NCI-H524 treated with DMSO at 0.1 percent for 48 hours (cell line): ENCODE results near the gene SCYL1.

Experiments used
- DNase-seq: peaks from one replicate; lab custom pipeline; 2025; lab: John Stamatoyannopoulos, UW

SCYL1 gene

GRCh38 chr11:65537296-65537597 is 12.4 kb downstream of the SCYL1 start:
- no peak for DNase-seq

DNA sequence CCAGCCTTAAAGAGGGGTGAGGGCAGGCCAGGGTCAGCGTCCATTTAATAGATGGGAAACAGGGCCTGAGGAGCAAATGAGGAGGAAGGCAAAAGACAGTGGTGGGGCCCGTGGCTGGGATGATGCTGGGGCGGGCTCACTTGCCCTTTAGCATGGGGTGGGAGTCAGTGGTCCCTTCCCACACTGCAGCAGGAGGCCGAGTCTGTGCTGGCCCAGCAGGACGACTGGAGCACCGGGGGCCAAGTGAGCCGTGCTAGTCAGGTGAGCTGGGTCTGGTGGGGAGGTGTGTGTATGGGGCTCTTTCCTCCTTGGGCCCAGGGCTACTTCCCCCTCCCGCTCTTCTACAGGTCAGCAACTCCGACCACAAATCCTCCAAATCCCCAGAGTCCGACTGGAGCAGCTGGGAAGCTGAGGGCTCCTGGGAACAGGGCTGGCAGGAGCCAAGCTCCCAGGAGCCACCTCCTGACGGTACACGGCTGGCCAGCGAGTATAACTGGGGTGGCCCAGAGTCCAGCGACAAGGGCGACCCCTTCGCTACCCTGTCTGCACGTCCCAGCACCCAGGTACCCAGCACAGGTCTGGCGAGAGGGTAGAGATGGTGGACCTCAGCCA is 12.8 kb downstream of the SCYL1 start:
- DNase-seq, result no peak

- no peak for DNase-seq
Measured at GRCh38 chr11:65538232-65538914, 13.5 kb downstream of the SCYL1 start.

DNA sequence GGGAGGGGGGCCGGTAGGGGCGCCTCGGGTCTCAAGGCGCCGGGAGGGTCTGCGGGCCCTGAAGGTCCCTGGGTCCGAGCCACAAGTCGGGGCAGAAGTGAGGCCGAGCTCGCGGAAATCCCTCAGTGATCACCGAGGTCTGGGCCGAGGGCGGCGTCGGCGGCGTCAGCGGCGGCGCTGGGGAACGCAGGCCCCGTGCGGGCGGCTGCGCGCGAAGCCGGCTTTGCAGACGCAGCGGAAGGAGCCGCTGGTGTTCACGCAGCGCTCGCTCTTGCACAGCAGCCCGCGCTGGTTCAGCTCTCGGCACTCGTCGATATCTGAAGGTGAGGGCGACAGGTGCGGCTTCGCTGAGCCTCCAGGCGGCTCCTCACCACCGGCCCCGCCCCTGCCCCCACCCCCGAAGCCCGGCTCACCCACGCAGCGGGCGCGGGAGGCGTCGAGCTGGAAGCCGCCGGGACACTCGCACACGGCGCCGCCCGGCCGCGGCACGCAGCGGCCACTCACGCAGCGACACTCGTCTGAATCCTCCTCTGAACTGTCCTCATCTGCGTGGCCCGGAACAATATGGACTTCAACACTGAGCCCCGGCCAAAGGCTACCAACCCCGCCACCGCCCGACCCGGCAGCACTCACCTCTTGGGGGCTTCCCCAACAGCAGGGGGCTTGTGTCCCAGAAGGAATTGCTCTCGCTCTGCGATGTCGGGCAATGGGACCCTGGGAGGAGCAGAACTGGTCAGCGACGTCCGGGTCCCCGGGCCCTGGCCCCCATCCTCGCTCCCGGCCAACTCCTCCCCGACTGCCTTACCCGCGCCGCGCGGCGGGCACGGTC is 14.2 kb downstream of the SCYL1 start:
- no peak for DNase-seq

DNA sequence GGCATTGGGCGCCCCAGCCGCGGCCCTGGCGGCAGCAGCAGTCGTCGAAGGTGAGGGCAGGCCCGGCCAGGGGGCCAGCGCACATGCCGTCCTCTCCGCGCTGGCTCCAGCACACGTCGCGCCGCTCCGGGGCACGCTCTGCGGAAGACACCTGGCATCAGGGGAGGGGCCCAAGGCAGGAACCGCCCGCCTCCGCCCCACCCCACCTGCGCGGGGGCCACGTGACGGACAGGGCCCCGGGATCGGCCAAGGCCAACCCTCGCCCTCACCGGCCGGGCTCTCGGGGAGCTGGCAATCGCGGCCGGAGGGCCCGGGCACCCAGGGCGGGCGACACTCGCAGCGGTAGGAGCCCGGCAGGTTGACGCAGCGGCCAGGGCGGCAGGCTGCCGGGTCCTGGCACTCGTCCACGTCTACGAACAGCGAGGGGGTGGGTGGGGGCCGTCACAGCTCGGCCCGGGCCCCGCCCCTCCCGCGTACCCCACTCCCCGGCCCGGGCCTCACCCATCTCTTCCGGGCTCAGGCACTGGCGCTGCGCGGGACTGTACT is 14.9 kb downstream of the SCYL1 start:
- DNase-seq, result no peak

DNA sequence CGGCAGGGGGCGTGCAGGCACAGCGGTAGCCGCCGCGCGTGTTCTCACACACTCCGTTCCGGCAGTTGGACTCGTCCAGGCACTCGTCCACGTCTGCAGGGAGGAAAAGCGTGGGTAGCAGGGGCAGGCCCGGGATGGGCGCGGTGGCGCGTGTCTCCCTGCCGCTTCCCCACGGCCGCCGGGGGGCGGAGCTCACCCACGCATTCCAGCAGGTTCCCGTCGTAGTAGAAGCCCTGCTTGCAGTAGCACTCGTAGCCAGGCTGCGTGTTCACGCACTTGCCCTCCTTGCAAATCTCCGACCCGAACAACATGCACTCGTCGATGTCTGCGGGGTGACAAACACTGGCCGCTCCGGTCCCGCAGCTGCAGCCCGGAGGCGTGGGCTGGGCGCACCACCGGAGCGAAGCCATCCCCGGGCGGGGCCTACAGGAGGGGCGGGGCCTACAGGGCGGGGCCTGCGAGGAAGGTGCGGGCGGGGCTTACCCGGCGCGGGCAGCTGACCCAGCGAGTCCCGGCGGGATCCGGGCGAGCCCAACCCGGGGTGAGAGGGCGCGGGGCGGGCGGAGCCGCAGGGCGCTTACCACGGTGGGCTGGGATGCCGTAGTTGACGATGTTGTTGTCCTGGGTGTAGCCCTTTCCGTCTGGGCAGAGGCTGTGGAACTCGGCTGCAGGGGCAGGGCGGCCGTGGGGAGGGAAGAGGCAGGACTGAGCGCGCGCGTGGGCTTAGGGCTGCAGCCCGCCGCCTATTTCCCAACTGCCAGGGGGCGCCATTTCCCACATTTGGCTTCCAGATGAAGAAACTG is 15.6 kb downstream of the SCYL1 start:
- no peak for DNase-seq

GRCh38 chr11:65541093-65541982 is 16.5 kb downstream of the SCYL1 start:
- no peak for DNase-seq

GRCh38 chr11:65542738-65543390 is 18.0 kb downstream of the SCYL1 start:
- DNase-seq, result no peak

DNA sequence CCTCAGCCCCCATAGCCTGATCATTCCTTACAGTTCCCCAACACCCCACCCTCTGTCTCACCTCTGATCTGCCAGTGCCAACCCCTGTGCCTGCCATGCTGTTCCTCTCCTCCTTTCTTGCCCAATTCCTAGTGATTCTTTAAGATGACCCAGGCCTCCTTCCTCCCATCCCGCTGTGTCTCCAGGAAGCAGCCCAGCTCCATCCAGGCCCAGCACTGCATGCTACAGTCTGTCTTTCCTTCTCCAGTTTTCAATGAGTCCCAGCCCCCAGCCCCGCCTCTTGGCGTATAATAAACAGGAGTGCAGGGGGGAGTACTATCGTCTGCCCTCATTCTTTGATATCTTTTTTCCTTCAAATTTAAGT is 21.0 kb downstream of the SCYL1 start:
- no peak for DNase-seq

GRCh38 chr11:65546217-65546958 is 21.5 kb downstream of the SCYL1 start:
- no peak for DNase-seq

- no peak for DNase-seq
Measured at GRCh38 chr11:65547446-65548125, 22.7 kb downstream of the SCYL1 start.

DNA sequence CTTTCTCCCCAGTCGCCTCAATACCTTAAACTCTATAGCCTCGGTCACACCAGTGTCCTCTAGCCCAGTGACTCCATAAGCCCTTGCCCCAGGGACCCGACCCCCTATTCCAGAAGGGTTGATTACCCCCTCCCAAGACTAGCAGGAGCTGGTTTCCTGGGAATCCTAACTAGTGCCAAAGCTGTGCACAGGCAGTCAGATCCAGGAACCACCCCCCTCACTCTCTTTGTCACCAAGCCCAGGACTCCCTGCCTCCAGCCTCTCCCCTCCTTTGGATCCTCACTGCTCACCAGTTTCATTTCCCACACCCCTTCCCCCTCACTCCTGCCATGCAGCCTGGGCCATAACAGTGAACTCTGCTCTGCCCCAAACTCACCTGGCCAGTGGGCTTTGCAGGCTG is 23.5 kb downstream of the SCYL1 start:
- no peak for DNase-seq

- DNase-seq, result no peak
Measured at GRCh38 chr11:65549096-65549495, 24.2 kb downstream of the SCYL1 start.

DNA sequence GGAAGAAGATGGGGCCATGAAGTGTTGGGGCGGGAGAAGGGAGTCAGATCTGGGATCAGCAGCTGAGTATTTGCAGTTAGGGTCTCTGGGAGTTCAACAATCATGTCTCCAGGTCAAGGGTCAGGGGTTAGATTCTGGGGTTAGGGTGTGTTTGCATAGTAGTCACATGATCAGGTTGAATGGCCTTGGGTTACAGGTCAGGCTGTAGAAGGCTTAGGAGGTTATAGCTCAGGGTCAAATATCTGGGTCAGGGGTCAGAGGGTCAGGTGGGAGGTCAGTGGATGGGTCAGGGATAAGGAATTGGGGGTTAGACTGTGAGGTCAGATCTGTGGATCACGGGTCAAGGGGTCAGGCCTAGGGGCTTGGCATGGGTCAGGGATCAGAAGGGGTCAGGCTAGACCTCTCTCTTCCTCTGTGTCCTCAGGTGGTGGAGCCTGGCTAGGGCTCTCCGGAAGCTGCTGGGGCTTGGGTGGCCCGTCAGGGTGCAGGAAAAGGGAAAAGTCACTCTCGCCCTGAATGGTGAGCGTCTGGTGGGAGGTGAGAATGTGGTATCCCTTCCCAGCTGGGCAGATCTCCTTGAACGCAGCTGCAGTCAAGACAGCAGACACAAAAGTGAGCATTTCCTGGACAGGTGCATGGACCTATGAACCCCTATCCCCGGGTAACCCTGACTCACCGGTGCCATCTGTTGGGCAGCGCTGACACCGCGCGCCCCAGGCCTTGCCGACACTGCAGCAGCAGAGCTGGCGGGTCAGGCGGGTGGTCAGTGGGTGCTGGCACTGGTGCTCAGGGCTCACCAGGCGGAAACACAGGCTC is 26.9 kb downstream of the SCYL1 start:
- no peak for DNase-seq

DNA sequence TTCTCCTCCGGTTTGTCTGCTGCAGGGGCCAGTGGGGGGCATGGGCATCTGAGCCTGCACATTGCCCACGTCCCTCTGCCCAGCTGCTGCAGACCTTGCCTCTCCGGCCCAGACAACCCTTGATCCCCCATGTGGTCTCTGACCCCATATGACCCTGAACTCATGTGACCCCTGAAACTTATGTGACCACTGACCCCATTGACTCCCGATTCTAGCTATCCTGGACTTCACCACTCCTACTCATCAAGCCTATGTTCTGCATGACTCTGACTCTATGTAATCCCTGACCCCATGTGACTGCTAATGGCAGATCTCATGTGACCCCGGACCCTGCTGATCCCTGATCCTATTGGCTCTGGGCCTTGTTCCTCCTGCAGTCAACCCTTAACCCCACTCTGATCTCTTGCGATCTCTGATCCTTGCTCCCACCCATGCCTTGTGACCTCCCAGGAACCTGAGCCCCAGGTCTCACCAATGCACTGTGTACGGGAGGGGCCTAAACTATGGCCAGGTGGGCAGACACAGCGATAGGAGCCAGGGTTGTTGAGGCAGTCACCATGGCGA is 27.6 kb downstream of the SCYL1 start:
- DNase-seq, result no peak

- DNase-seq, result no peak
Measured at GRCh38 chr11:65553301-65554001, 28.6 kb downstream of the SCYL1 start.

DNA sequence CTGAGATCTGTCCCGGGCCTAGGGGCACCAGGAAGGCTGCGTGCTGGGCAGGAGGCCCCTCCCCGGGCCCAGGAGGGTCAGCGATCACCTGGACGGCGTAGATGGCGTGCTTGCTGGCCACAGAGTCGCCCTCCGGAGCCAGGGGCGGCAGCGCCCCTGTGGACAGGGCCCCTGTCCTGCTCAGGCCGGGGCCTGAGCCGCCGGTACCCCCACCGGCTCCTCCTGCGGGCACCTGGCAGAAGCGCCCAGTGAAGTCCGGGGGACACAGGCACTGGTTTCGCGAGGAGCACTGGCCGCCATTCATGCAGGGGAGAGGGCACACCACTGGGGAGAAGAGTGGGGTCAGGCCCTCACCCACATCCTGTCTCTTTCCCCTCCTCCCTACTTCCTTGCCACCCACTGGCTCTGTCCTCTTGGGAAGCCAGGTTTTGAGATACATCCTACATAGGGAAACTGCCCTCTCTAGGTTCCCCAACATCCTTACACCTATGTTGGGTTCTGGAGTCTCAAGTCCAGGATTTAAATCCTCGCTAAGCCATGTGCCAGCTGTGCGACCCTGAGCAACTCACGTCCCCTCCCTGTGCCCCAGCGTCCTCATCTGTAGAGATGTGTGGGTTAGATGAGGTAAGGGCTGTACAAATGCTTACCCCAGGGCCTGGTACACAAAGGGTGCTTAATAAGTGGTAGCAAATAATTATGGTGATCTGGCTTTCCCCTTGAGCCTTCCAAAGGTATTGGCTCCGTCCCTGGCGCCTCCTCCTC is 29.4 kb downstream of the SCYL1 start:
- no peak for DNase-seq
